Activated CD8-positive, alpha-beta memory T cell treated with anti-CD3 and anti-CD28 coated beads for 1 hour (primary cell): ENCODE measurements around the gene TTLL9.

Experiments used
- DNase-seq, 2 donors: peaks; one replicate each; pipeline ENCODE4 v3.0.0-alpha.2; 2020; ENCODE audit warnings: low read depth in 1 of 2; ENCODE audit errors: extremely low read depth in 1 of 2

Gene TTLL9

DNA sequence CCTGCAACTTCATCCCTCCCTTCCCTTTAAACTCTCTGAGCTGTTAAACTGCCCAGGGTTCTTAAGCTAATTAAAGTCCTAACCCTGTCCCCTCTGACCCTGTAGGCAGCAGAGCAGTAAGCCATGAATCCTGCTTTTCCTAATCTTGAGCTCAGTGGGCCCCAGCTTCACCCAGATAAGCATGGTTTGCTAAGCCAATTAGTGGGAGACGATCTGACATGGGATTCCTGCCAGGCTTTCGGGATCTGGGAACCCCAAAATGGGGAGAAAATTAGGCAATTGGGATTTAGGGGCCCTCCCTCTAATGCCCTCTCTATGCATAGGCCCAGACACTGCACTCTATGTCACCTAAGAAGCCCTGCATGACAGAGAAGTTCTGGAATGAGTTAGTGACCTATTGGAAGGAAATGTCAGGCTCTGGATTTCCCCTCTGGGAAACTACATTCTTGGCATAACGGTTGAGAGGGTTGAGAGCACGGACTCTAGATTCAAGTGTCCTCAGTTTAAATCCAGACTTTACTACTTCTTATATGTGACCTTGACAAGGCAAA is 102.1 kb downstream of the TTLL9 start:
- DNase-seq: no peak

DNA sequence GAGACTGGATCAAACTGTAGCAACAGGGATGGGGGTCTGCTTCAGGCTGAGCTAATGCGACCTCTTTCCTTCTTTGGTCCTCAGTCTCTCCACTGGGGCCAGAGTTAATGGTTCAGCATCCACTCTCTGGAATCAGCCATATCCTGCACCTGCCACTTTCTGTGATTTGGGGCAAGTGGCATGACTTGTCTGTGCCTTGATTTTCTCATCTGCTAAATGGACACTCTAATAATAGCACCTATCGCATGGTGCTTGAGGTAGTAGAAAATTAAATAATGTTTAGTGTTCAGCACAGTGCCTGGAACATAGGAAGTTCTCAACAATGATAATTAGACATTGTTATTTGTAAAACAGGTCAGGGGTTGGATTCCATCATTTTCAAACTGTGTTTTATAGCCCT is 103.9 kb downstream of the TTLL9 start:
- no peak for DNase-seq

DNA sequence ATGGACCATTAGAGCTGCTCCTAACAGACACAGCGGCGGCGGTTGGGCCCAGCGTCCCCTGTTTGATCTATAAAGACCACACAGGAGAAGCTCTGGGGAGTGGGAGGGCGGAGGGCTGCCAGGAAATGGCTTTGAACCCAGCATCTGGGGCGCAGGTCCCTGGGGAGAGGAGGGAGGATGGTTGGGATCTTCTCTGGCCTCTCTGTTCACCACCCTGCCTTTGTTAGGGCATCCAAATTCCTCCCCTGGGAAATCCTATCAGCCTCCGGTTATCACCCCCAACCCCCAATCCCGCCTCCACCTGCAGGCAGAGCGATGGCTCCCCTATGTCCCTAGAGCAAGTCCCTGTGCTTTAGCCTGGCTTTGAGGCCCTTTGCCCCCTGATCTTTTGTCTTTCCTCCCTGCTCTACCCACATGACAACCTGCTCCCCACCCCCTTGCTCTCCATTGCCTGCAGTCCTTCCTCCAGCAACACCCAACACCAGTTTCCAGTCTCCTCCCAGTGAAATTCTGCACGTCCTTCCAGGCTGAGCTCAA is 104.6 kb downstream of the TTLL9 start:
- no peak for DNase-seq

GRCh38 chr20:31975874-31976273 is 105.4 kb downstream of the TTLL9 start:
- DNase-seq: no peak

GRCh38 chr20:31977080-31977479 is 106.6 kb downstream of the TTLL9 start:
- DNase-seq: no peak

- no peak for DNase-seq
Observed at GRCh38 chr20:31979713-31980426, 109.4 kb downstream of the TTLL9 start.

- no peak for DNase-seq
Observed at GRCh38 chr20:31981784-31982183, 111.3 kb downstream of the TTLL9 start.

DNA sequence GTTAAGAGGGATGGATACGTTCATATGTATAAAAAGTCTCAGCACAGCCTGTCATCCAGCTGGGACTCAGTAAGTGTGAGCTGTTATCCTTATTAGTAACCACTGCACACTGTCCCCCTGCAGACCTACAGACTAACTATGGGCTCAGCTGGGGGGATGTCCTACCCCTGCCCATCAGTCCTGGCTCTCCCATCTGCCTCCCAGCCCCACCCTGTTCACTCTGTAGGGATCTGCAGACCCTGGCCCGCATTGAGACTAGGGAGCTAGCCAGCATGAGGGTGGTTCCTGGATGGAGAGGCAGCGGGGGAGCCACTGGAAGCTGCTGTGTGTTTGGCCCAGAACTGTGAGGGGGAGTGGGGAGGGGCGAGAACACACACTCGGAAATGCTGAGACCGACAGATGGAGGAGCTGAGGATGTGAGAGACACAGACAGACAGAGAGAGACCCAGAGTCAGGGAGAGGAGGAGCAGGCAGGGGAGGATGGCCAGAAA is 114.6 kb downstream of the TTLL9 start:
- DNase-seq: no peak

DNA sequence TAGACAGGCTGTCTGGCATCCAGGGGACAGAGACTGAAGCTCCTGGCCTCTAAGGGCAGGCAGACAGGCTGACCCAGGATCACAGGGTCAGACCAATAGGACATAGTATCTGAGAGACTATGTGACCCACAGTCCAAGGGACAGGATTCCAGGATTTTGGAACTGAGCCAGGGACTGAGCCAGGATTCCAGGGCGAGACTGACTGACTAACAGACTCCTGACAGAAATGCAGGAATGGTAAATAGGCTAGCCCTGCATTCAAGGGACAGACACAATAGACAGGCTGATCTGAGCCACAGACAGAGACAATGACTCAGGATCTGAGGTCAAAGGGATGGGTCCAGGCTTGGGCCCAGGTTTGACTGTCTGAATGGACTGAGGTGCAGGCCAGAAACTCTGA is 117.3 kb downstream of the TTLL9 start:
- DNase-seq: no peak

GRCh38 chr20:31988430-31989015 is 118.1 kb downstream of the TTLL9 start:
- DNase-seq: no peak

- DNase-seq: no peak
Observed at GRCh38 chr20:31989030-31989645, 118.7 kb downstream of the TTLL9 start.

DNA sequence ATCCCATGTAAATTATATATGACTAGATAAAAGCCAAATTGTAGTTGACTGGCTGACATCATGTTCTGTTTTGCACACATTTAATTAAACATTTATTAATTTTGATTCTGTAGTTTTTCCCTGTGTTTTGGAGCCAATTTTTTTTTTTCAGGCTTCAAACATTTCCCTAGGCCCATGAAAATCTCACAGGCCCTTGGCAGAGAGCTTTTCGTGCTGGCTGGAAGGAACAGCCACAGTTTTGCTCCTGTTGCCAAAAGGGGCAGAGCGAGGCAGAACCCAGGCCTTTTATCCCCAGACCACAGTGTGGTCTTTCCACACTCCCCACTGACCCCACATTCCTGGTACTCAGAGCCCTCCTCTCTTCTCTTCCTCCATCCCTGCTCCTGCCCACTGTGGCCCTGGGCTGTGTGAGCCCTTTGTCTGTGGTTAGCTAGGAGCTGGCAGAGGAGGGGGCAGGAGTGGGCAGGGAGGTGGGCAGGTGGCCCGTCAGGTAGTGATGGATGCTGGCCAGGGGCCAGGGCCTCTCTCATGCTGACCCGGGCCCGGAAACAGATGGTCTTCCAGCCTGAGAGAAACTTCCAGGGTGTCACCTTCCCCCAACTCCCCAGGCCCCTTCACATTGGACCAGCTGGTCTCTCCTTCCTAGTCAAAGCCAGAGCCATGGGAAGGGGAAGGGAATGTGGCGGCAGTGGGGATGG is 120.4 kb downstream of the TTLL9 start:
- DNase-seq: no peak

DNA sequence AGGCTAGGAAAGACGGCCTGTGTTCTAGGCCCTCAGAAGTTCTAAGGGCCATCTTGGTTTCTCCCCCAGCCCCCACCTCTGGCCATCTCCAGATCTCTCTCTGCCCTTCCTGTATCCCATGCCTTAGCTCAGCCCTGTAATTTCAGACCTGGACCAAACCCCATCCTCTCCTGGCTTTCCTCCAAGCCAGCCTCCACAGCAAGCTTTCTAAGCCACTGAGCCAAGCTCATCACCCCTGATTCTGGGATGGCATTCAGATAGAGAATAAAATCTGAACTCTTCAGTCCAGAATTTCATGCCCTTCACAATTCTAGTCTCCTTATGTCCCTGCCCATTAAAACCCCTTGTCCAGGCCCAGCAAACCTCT is 120.9 kb downstream of the TTLL9 start:
- DNase-seq: no peak

DNA sequence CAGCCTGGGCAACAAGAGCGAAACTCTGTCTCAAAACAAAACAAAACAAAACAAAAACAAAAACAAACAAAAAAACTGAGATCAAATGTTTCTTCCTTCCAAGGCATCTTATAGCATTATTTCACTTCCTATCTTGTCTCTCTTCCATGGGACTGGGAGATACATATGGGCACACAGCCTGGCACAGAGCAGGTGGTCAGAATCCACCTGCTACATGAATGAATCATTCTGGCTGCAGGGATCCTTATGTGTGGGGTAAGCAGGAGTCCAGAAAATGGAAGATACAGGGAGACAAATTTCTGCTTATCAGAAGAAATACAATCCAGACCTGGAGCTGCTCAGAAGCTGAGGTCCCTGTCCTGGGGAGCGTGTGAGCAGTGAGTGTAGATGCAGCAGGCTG is 121.7 kb downstream of the TTLL9 start:
- DNase-seq: no peak
